M059J (cell line): Measurements from ENCODE around the gene PPP1R26. TPM values are rescaled to one million over a fixed set of nuclear protein-coding genes. Genes with fewer than 3 reads are reported as not detected.
"Not testable (repeated sequence)": the region's sequence is repeated elsewhere in the genome, so short reads cannot be mapped to it uniquely, and the experiment has no call there.

Experiments used
- DNase-seq: peaks from one replicate; pipeline ENCODE4 v3.0.0-alpha.2; 2012; ENCODE audit warnings: low read depth
- total RNA-seq: library from RNA; depleted of rRNA; stranded (reverse); fragments of >200 nt; shearing (Covaris generic); gene quantifications from 2 replicates; pipeline ENCODE4 v1.2.3, GENCODE V29; 2014; rRNA removed

The PPP1R26 gene, protein sequence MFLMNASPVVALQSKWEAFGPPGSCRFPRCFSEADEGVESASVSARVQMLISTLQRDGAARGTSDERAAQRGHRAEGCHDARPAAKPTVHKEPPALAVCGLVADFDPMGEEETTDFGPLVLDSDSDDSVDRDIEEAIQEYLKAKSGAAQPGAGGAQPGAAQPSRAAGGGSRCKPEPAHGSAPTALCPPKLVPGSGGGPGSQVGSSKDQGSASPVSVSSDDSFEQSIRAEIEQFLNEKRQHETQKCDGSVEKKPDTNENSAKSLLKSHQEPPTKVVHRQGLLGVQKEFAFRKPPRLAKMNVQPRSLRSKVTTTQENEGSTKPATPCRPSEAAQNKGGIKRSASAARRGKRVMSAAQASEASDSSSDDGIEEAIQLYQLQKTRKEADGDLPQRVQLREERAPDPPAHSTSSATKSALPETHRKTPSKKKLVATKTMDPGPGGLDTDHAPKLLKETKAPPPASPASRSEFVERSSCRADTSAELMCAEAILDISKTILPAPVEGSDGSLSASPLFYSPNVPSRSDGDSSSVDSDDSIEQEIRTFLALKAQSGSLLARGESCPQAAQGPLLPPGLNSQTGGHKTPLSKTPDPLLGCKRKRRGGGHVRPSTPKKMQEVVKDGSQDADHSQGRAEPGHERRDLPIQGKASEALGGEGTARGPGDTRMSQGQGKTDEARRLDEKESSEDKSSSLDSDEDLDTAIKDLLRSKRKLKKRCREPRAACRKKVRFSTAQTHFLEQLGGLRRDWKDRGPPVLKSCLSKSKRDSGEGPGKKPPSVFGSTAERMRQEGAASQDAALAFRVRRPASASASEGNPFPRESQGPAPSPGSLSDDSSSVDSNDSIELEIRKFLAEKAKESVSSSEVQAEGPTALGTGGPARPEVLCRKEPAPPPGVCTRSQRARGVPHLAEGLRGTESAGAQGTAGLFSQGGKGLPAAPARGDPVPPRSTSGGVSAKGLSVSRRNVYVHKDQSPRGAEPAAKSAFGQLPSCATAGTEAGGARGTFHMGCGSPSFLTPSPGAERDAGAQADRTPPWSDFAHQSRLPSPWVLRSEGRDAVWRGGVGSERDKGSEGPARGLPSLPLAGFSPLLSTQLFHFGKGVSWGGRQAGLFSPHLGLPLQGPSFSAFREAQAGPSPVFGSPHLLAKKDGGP (N-terminal part only)
- total RNA-seq = 9.6 and 17.1 TPM in 2 replicates

DNA sequence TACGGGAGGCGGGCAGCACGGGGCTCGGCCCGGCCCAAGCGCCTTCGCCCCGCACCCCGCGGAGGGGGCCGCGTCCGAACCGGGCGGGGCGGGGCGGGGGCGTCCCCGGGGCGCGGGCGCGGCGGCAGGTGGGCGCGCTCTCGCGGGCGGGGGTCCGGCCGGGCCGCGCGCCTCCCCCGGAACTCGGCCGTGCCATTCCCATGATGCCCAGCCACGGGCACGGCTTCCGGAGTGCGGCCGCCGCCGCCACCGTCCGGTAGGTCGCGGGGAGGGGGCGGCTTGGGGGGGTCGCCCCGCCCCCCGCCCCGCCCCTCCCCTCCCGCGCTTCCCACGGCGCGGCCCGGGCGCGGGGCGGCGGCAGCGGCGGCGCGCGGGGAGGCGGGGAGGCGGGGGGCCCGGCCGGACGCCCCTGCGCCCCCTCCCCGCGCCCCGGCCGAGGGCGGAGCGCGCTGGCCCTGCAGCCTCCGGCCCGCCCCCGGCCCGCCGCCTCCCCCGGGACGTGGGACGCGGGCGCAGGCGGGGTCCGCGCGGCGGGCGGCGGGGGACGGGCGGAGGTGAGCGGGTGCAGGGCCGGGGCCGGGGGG lies at the start of gene PPP1R26:
Gene PPP1R26, plus strand, starts transcription at position 314 of the 584 bp plus-strand sequence. CDS start 4,729 bp downstream, outside the sequence.
- peak; percentile 28 for DNase-seq

- no peak for DNase-seq
Measured at GRCh38 chr9:135437259-135437658, 42.3 kb upstream of the PPP1R26 start.

- DNase-seq = not testable (repeated sequence)
Measured at GRCh38 chr9:135437696-135438095, 41.9 kb upstream of the PPP1R26 start.

DNA sequence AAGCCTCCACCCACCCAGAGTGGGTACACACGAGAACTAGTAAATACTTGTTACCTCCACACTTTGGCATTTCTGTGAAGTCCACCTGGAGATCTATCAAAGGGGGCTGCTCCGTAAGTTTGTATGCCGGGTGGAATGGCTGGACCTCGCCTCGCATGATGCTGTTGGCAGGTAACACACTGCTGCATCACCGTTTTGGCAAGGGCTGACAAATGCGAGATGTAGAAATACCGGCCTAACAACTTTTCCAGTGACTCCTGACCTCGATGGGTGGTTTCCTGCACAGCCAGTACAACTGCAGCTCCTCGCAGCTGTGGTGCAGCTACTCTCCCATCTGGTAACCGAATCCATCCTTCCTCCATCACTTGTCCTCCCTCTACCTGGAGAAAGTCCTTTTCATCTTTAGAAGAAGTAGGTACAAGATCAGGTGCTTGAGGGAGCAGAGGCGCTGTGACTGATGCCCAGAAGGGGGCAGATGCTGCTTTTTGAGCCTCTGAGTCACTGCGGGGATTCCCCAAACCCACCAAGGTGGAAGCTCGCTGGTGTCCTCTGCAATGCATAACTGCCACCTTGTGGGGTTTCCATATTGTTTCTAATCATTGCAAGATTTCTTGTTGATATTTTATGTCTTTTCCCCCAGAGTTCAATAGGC lies 40.9 kb upstream of the PPP1R26 start:
- not testable (repeated sequence) for DNase-seq

DNA sequence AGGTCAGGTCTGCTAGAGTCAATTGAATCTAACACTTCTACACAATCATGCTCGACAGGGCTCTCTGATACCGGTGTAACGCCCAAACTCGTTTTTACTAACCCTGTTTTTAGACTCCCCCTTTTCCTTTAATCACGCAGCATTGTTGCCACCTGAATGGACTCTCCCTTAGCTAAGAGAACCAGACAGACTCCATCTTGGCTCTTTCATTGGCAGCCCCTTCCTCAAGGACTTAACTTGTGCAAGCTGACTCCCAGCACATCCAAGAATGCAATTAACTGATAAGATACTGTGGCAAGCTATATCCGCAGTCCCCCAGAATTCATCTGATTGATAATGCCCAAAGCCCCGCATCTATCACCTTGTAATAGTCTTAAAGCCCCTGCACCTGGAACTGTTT lies 40.1 kb upstream of the PPP1R26 start:
- not testable (repeated sequence) for DNase-seq

DNA sequence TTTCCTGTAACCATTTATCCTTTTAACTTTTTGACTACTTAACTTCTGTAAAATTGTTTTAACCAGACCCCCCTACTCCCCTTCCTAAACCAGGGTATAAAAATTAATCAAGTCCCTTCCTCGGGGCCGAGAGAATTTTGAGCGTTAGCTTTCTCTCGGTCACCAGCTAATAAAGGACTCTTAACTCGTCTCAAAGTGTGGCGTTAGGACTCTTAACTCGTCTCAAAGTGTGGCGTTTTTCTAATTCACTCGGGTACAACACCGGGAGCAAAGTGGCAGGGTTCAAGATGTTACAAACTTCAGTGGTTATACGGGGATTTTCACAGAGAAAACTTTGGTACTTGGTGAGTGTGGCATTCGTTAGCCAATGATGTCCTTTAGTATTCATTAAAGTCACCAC lies 39.7 kb upstream of the PPP1R26 start:
- DNase-seq = no peak

GRCh38 chr9:135440620-135441019 lies 39.0 kb upstream of the PPP1R26 start:
- DNase-seq = peak; percentile 34

DNA sequence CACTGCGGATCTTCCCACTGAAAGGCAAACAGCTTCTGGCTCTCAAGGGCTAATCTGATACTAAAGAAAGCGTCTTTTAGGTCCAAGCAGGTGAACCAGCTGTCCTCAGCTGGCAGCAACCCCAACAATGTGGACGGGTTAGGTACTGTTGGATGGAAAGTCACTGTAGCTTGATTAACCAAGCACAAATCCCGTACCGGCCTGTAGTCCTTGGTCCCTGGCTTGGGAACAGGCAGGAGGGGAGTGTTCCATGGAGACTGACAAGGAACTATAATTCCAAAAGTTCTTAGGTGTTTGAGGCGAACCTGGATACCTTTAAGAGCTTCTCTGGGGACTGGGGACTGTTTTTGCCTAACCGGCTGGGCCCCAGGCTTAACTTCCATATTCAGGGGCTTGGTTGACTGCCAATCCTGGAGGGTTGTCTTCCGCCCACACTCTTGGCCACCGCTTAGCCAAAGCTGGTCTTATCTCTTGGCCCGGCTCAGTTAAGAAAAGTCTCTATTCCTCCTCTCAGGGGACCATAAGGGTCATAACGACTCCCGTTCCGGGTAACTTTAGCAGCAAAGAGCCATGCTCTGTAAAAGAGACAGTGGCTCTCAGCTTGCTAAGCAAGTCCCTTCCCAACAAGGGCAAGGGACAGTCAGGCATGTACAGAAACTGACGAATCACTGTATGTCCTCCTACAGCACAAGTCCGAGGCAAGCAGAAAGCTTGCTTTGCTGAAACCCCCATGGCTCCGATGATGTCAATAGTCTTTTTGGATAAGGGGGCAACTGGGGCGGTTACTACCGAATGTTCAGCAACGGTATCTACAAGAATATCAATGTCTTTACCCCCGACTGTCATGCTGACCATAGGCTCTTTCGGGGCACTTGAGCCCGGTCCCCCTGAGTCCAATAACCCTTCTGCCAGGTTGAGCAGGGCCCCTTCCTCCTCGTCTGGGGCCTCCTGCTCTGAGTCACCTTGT lies 38.2 kb upstream of the PPP1R26 start:
- not testable (repeated sequence) for DNase-seq

GRCh38 chr9:135442075-135442474 lies 37.5 kb upstream of the PPP1R26 start:
- DNase-seq = no peak

DNA sequence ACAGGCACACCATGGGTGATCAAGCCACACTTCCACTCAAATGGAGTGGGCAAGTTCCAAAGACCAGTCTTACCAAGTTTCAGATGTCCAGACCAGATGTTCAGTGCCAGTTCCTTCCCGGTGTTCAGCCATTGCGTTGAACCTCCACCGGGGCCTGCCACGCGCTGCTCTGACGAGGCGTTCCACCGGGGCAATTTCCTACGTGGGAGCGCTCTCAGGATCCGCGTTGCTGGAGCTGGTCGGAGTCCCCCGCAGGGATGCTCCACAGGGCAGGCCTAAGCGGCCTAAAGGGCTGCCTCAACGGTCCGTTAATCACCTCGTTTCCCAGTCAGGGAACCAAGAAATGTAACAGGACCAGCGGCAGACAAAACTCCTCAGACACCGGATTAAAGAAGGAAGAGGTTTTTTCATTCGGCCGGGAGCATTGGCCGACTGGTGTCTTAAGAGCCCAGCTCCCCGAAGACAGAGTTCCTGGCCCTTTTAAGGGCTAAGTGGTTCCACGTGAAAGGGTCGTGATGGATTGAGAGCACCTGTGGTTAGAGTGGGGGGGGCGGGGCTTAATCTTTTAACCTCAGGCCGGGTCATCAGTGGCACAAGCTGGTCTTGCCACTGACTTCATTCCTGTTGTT lies 35.7 kb upstream of the PPP1R26 start:
- DNase-seq = no peak

DNA sequence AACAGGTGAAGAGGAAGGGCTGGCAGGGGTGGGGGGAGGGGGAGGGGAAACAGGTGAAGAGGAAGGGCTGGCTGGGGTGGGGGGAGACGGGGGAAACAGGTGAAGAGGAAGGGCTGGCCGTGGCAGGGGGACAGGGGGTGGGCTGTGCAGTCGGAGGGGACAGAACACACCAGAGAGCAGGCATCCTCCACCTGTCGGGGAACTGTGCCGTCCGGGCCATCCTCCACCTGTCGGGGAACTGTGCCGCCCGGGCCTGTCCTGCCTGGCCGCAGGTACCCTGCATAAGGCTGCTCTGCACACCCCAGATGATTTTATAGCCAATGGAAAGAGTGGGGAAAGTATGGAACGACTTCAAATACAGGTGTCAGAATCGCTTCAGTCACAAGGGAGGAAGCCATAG lies 32.5 kb upstream of the PPP1R26 start:
- no peak for DNase-seq

DNA sequence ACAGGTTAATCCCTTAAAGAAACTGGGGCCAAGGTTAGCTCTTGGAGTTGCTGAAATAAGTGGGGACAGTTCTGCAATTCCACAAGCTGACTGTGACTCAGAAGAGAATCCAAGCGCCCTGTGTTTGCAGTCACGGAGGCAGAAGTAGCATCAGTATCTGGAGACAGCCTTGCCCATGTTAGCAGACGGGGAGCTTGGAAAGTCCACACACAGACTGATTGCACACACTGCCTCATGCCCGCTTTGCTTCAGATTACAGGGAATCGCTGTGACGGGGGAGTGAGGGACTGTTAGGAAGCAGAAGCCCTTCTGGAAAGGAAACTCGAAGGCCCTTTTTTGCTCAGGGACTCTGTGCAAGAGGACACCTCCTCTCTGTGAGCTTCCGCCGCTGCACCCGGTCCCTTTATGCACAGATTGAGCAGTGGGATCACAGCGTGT lies 30.9 kb upstream of the PPP1R26 start:
- no peak for DNase-seq

DNA sequence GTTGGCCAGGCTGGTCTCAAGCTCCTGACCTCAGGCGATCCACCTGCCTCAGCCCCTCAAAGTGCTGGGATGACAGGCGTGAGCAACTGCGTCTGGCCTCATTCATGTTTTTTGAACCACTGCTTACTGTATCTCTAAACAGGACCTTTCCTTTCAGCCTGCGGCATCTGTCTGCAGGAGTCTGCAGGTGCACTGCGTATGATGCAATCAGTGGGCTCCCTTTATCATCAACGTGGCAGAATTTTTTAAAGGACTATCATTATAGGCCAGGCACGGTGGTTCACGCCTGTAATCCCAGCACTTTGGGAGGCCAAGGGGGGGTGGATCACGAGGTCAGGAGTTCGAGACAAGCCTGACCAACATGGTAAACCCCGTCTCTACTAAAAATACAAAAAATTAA lies 30.1 kb upstream of the PPP1R26 start:
- not testable (repeated sequence) for DNase-seq

GRCh38 chr9:135450956-135451355 lies 28.6 kb upstream of the PPP1R26 start:
- DNase-seq = no peak

DNA sequence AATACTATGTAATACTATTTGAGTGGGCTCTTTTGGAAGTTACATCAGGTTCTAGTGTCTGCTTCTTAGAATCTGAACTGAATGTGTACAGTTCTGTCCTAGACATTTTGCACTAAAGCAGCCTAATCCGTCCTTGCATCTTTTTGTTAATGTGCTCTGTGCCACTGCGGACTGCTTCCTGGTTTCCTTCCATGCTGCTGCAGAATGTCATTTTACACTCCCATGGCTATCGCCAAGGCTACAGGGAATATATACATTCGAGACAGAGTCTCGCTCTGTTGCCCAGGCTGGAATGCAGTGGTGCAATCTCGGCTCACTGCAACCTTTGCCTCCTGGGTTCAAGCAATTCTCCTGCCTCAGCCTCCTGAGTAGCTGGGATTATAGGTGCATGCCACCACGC lies 27.7 kb upstream of the PPP1R26 start:
- DNase-seq = not testable (repeated sequence)

DNA sequence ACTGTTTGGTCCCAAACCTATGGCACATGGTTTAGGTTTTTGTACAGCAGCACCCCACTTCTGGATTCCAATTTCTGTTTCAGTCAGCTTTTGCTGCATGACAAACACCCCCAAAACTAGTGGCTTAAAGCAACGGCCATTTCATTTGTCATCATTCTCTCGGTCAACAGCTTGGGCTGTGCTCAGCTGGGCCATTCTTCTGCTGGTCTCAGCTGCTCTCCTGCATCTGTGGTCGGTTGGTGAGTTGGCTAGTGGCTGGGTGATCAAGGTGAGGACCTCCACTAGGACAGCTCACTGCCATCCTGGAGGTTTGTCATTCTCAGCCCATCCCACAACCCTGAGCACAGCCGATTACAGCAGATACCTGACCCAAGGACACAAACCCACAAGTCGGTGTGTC lies 24.8 kb upstream of the PPP1R26 start:
- no peak for DNase-seq

GRCh38 chr9:135455401-135456030 lies 24.1 kb upstream of the PPP1R26 start:
- DNase-seq = no peak

GRCh38 chr9:135456436-135457104 lies 23.0 kb upstream of the PPP1R26 start:
- DNase-seq = no peak
